Caco-2 (cell line): ENCODE measurements around the gene TMEM132D. TPM values are rescaled to one million over a fixed set of nuclear protein-coding genes. Genes with fewer than 3 reads are reported as not detected.

ENCODE experiments used
- BruUV-seq: library from RNA; stranded (reverse); fragments of 400-500 nt; replicated peaks from 2 replicates; lab custom pipeline; 2021; lab: Mats Ljungman, UMichigan
- CTCF ChIA-PET: fragments of 300-600 bp; sonication (Branson Sonifier 250); formaldehyde crosslinking; loops from one replicate; lab custom pipeline; 2022; ENCODE audit warnings: antibody characterized with exemption; lab: Charles Lee
- POLR2A ChIA-PET: fragments of 300-600 bp; sonication (Branson Sonifier 250); formaldehyde crosslinking; loops from one replicate; lab custom pipeline; 2022; ENCODE audit warnings: antibody characterized with exemption; lab: Charles Lee
- DNase-seq, 2 experiments: peaks; one replicate each; pipeline versions ENCODE4 v3.0.0 to v3.0.0-alpha.2; 2020 to 2022
- H3K27me3 ChIP-seq: replicated peaks from 2 replicates; pipeline ENCODE4 v1.6.0; 2011; ENCODE audit warnings: low read length; ENCODE audit not compliant: control insufficient read depth, insufficient read depth
- H3K36me3 ChIP-seq: 2 replicates; pipeline ENCODE4 v1.5.1; 2011; ENCODE audit warnings: low read length; ENCODE audit not compliant: control insufficient read depth, insufficient read depth
- H3K4me1 ChIP-seq: fragments of 250-450 bp; sonication (Bioruptor Pico); 2 replicates; pipeline ENCODE4 v1.5.1; 2020; ENCODE audit warnings: mild to moderate bottlenecking
- H3K4me3 ChIP-seq: 2 replicates; pipeline ENCODE4 v1.5.1; 2011; ENCODE audit warnings: low read depth, mild to moderate bottlenecking, control low read depth, low read length
- H3K9me3 ChIP-seq: fragments of 250-450 bp; sonication (Bioruptor Pico); 2 replicates; pipeline ENCODE4 v1.5.1; 2020; ENCODE audit warnings: mild to moderate bottlenecking, moderate library complexity
- H3K27ac Mint-ChIP-seq: one replicate; pipeline ENCODE4 v1.8.0; 2022; ENCODE audit warnings: mixed read lengths; ENCODE audit not compliant: unreplicated experiment
- H3K27me3 Mint-ChIP-seq: one replicate; pipeline ENCODE4 v1.8.0; 2022; ENCODE audit warnings: mixed read lengths; ENCODE audit not compliant: insufficient read depth, unreplicated experiment
- H3K36me3 Mint-ChIP-seq: one replicate; pipeline ENCODE4 v1.8.0; 2022; ENCODE audit warnings: mild to moderate bottlenecking, mixed read lengths; ENCODE audit not compliant: insufficient read depth, unreplicated experiment
- H3K4me1 Mint-ChIP-seq: one replicate; pipeline ENCODE4 v1.8.0; 2022; ENCODE audit warnings: low read depth, mixed read lengths; ENCODE audit not compliant: unreplicated experiment
- H3K4me3 Mint-ChIP-seq: one replicate; pipeline ENCODE4 v1.8.0; 2022; ENCODE audit warnings: mild to moderate bottlenecking, moderate library complexity, mixed read lengths; ENCODE audit not compliant: unreplicated experiment
- H3K9me3 Mint-ChIP-seq: one replicate; pipeline ENCODE4 v1.8.0; 2022; ENCODE audit warnings: mixed read lengths; ENCODE audit not compliant: unreplicated experiment
- intact Hi-C: fragments of 100-400 bp; cut with micrococcal nuclease; formaldehyde crosslinking; loops from one replicate; pipeline ENCODE4 v1.10.0; 2022; ENCODE audit not compliant: unreplicated experiment
- total RNA-seq: library from RNA; stranded (reverse); gene quantifications from 2 replicates; pipeline ENCODE4 v1.2.3, GENCODE V29; 2022
- TF ChIP-seq, protein P1 (sequence below), 2 experiments: fragments of 200-600 bp in 1 of 2; IDR thresholded peaks; 1 replicate in 1 of 2; 2 replicates in 1 of 2; pipeline versions ENCODE4 v1.5.1 to v1.8.0; 2011 to 2022; ENCODE audit warnings: antibody characterized with exemption in 1 of 2, control low read depth in 1 of 2, inconsistent platforms in 1 of 2, low read depth in 1 of 2, low read length in 1 of 2, mild to moderate bottlenecking in 1 of 2, moderate library complexity in 1 of 2; ENCODE audit not compliant: insufficient read depth in 1 of 2, severe bottlenecking in 1 of 2, unreplicated experiment in 1 of 2

Gene TMEM132D
- total RNA-seq, 1 experiment from 2014 or later, result not detected

- H3K36me3 ChIP-seq, result no peaks in the 10 kb centered on the region
- no peak for DNase-seq
- POLR2A ChIA-PET, result no interaction called here
Observed at GRCh38 chr12:129279771-129280170, 624.1 kb downstream of the TMEM132D start.

GRCh38 chr12:129276361-129277060 is 627.3 kb downstream of the TMEM132D start:
- no peak overlapping the region for H3K4me3 Mint-ChIP-seq

More at GRCh38 chr12:129279771-129280170, 624.1 kb downstream of the TMEM132D start:
- Mint-ChIP-seq H3K4me3 (no peak overlapping the region), H3K9me3 (no peaks in the 10 kb centered on the region), H3K36me3 (no peaks in the 10 kb centered on the region), H3K27ac (no peak overlapping the region), H3K4me1 (no peaks in the 10 kb centered on the region), H3K27me3 (no peaks in the 10 kb centered on the region)
- no peaks in the 10 kb centered on the region for H3K4me1 ChIP-seq
- CTCF ChIA-PET, result no interaction called here
- no peak overlapping the region for H3K4me3 ChIP-seq
- no peaks in the 10 kb centered on the region for H3K27me3 ChIP-seq
- BruUV-seq, result no TSS peak
- no peaks in the 10 kb centered on the region for H3K9me3 ChIP-seq
- intact Hi-C loops, result no loop called here
- TF ChIP-seq, protein P1, sequence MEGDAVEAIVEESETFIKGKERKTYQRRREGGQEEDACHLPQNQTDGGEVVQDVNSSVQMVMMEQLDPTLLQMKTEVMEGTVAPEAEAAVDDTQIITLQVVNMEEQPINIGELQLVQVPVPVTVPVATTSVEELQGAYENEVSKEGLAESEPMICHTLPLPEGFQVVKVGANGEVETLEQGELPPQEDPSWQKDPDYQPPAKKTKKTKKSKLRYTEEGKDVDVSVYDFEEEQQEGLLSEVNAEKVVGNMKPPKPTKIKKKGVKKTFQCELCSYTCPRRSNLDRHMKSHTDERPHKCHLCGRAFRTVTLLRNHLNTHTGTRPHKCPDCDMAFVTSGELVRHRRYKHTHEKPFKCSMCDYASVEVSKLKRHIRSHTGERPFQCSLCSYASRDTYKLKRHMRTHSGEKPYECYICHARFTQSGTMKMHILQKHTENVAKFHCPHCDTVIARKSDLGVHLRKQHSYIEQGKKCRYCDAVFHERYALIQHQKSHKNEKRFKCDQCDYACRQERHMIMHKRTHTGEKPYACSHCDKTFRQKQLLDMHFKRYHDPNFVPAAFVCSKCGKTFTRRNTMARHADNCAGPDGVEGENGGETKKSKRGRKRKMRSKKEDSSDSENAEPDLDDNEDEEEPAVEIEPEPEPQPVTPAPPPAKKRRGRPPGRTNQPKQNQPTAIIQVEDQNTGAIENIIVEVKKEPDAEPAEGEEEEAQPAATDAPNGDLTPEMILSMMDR (IDR thresholded peaks at IDR 0.05; ENCODE audit: insufficient read depth in 1 of 2, low read depth in 1 of 2, low read length in 1 of 2, severe bottlenecking in 1 of 2, unreplicated experiment in 1 of 2), result no peak

DNA sequence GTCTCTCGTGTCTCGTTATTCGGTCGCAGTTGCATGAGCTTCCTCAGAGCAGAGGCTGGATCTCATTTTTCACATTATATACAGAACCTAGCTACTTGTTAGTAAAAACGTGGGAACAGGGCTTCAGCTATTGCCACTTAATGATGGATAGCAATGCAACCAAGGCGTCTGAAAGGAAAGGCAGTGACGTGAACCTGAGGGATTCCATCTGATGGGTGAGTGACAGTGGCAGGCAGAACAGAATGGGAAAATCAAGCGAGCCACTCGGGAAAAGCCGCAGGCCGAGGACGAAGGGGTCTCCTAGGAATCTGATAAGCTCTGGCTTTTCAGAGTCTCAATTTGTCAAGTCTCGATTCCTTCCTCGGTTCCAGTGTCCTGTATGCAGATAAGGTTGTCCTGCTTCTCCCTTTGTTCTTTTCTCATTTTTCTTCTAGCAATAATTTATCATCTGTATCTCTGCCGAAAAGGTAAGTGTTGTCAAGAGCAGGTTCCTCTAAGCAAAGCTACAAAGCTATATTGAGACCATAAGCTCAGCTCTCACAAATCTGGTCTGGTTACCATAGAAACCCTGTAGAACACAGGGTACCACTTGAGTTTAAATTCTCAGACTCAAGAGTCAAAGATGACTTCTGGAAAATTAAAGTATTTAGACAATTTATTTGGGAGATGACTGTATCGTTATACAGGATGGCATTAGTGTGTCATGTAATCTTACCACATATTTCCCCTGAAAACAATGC is 633.9 kb downstream of the TMEM132D start:
- ChIA-PET CTCF (interaction anchor here (0.7 kb wide), 1 partner anchor 488 kb away, joined by 3 read pairs; no protein-coding TSS in a partner anchor), POLR2A (no interaction called here)
- Histone ChIP-seq H3K27me3 (no peaks in the 10 kb centered on the region), H3K36me3 (no peaks in the 10 kb centered on the region), H3K9me3 (no peaks in the 10 kb centered on the region), H3K4me3 (no peak overlapping the region), H3K4me1 (no peaks in the 10 kb centered on the region)
- no peaks in the 10 kb centered on the region for H3K4me1 Mint-ChIP-seq
- DNase-seq, result no peak
- TF ChIP-seq, protein P1 (IDR thresholded peaks at IDR 0.05; ENCODE audit: insufficient read depth in 1 of 2, low read depth in 1 of 2, low read length in 1 of 2, severe bottlenecking in 1 of 2, unreplicated experiment in 1 of 2), result no peak
- H3K9me3 Mint-ChIP-seq, result peaks cover 36% of the 10 kb centered on the region
- H3K4me3 Mint-ChIP-seq, result no peak overlapping the region
- H3K27me3 Mint-ChIP-seq, result no peaks in the 10 kb centered on the region
- intact Hi-C loops, result no loop called here
- no peaks in the 10 kb centered on the region for H3K36me3 Mint-ChIP-seq
- H3K27ac Mint-ChIP-seq, result no peak overlapping the region
- BruUV-seq, result no TSS peak

More at GRCh38 chr12:129276361-129277060, 627.3 kb downstream of the TMEM132D start:
- H3K27ac Mint-ChIP-seq, result no peak overlapping the region
- Histone ChIP-seq H3K36me3 (no peaks in the 10 kb centered on the region), H3K27me3 (no peaks in the 10 kb centered on the region), H3K4me3 (no peak overlapping the region), H3K4me1 (no peaks in the 10 kb centered on the region), H3K9me3 (no peaks in the 10 kb centered on the region)
- ChIA-PET CTCF (no interaction called here), POLR2A (no interaction called here)
- TF ChIP-seq, protein P1 (IDR thresholded peaks at IDR 0.05; ENCODE audit: insufficient read depth in 1 of 2, low read depth in 1 of 2, low read length in 1 of 2, severe bottlenecking in 1 of 2, unreplicated experiment in 1 of 2), result no peak
- no peaks in the 10 kb centered on the region for H3K4me1 Mint-ChIP-seq
- no TSS peak for BruUV-seq
- intact Hi-C loops, result no loop called here
- no peaks in the 10 kb centered on the region for H3K9me3 Mint-ChIP-seq
- no peaks in the 10 kb centered on the region for H3K36me3 Mint-ChIP-seq
- H3K27me3 Mint-ChIP-seq, result no peaks in the 10 kb centered on the region
- no peak for DNase-seq
